BLaER1 (cell line): ENCODE data around the gene MTMR1.

Source experiments
- H3K27ac ChIP-seq: shearing (Covaris generic); formaldehyde crosslinking; 2 replicates; pipeline ENCODE4 v1.8.1; 2022
- H3K27me3 ChIP-seq: shearing (Covaris generic); formaldehyde crosslinking; 2 replicates; pipeline ENCODE4 v1.8.1; 2022
- H3K36me3 ChIP-seq: shearing (Covaris generic); formaldehyde crosslinking; 2 replicates; pipeline ENCODE4 v1.8.1; 2022
- H3K4me1 ChIP-seq: shearing (Covaris generic); formaldehyde crosslinking; 2 replicates; pipeline ENCODE4 v1.8.1; 2022
- H3K4me2 ChIP-seq: shearing (Covaris generic); formaldehyde crosslinking; 2 replicates; pipeline ENCODE4 v1.8.1; 2022
- H3K4me3 ChIP-seq: shearing (Covaris generic); formaldehyde crosslinking; 2 replicates; pipeline ENCODE4 v1.8.1; 2022
- H3K9ac ChIP-seq: shearing (Covaris generic); formaldehyde crosslinking; 2 replicates; pipeline ENCODE4 v1.8.1; 2022
- H3K9me3 ChIP-seq: shearing (Covaris generic); formaldehyde crosslinking; 2 replicates; pipeline ENCODE4 v1.8.1; 2022
- H4K20me1 ChIP-seq: shearing (Covaris generic); formaldehyde crosslinking; 2 replicates; pipeline ENCODE4 v1.8.1; 2022
- Cebpa-rat ChIP-seq: shearing (Covaris generic); IDR thresholded peaks from 2 replicates; pipeline ENCODE4 v1.8.1; 2022

MTMR1 gene

DNA sequence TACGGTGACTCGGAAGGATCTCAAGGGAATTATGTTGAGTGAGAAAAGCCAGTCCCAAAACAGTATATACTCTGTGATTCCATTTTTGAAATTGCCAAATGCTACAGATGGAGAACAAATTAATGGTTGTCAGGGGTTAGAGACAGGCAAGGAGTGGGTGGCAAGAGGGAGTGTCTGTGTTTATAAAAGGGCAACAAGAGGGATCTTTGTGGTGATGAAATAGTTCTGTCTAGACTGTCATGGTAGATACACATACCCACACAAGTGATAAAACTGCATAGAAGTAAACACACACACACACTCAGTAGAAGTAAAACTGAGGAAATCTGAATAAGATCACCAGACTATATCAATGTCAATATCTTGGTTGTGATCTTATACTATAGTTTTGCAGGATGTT, 112.5 kb downstream of the MTMR1 start:
- H3K27me3 ChIP-seq: no peaks in the 10 kb centered on the region
- no peaks in the 10 kb centered on the region for H3K9me3 ChIP-seq
- H4K20me1 ChIP-seq: no peaks in the 10 kb centered on the region

DNA sequence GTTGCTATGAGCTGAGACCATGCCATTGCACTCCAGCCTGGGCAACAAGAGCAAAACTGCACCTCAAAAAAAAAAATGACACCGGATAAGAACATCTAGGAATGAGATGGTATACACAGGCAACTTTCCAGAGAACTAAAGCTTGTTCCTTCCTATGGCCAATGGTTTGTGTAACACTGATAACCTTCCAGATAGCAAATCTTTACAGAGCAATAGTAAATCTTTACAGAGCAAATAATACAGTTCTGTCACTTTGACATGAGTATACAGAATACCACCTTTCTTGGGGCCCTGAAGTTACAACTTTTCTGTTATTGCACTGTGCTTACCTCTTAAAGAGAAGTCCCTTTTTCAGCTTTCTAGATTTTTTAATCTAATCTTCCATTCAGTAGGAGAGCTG, 113.6 kb downstream of the MTMR1 start:
- Histone ChIP-seq H3K4me3 (no peak overlapping the region), H3K4me1 (no peaks in the 10 kb centered on the region), H3K27ac (no peak overlapping the region), H3K27me3 (no peaks in the 10 kb centered on the region), H4K20me1 (no peaks in the 10 kb centered on the region), H3K9me3 (no peaks in the 10 kb centered on the region), H3K9ac (no peak overlapping the region), H3K36me3 (0 out of 2 replicates have a peak, but pooled peaks cover 5% of the 10 kb centered on the region), H3K4me2 (no peak overlapping the region)
- TF ChIP-seq Cebpa-rat: no peak

More for the DNA sequence above, 112.5 kb downstream of the MTMR1 start:
- TF ChIP-seq Cebpa-rat: no peak
- H3K4me2 ChIP-seq: no peak overlapping the region
- H3K9ac ChIP-seq: no peak overlapping the region
- H3K27ac ChIP-seq: no peak overlapping the region
- 0 out of 2 replicates have a peak, but pooled peaks cover 5% of the 10 kb centered on the region for H3K36me3 ChIP-seq
- no peak overlapping the region for H3K4me3 ChIP-seq
- H3K4me1 ChIP-seq: no peaks in the 10 kb centered on the region

DNA sequence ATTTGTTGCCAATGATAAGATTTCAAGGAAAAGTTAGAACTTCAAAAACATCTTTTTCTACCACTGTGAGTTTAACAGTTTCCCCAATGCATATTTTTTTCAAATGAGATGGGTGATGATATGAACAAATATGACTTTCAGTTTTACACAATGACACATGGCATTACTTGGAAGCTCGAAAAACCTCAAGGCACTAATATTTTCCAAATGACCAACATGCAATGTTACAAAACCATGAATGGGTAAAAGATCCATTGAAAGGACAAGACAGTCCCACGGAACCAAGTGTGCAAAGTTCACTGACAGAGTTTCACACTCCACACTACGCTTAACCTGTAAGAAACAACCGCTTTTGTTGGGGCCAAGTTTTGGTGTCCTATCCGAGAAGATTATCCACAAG, 120.7 kb downstream of the MTMR1 start:
- H3K4me2 ChIP-seq: no peak overlapping the region
- H3K4me1 ChIP-seq: no peaks in the 10 kb centered on the region
- no peak overlapping the region for H3K27ac ChIP-seq
- no peak overlapping the region for H3K4me3 ChIP-seq
- H4K20me1 ChIP-seq: no peaks in the 10 kb centered on the region
- H3K27me3 ChIP-seq: no peaks in the 10 kb centered on the region
- H3K9me3 ChIP-seq: peaks cover 4% of the 10 kb centered on the region; the same call in 1 of the 2 replicates
- peaks cover 8% of the 10 kb centered on the region for H3K36me3 ChIP-seq
- TF ChIP-seq Cebpa-rat: no peak
- H3K9ac ChIP-seq: no peak overlapping the region
